GM23338 (cell line): ENCODE measurements around the gene USP24. TPM values are rescaled to one million over a fixed set of nuclear protein-coding genes. Genes with fewer than 3 reads are reported as not detected.

Experiments
- ATAC-seq: fragments of 200-7000 bp; cut with Tn5 transposase; 3 replicates; pipeline ENCODE4 v1.9.1; 2020
- DNase-seq: peaks from one replicate; pipeline ENCODE4 v3.0.0-alpha.2; 2015; ENCODE audit warnings: low spot score
- H2AFZ ChIP-seq: fragments of 200-600 bp; sonication (generic); 2 replicates; pipeline ENCODE4 v1.8.0; 2016; ENCODE audit warnings: antibody characterized with exemption, mild to moderate bottlenecking, moderate library complexity
- H3F3A ChIP-seq: fragments of 200-600 bp; sonication (generic); replicated peaks from 2 replicates; pipeline ENCODE4 v1.8.0; 2017; ENCODE audit warnings: antibody characterized with exemption, mixed run types, low read depth
- H3K27ac ChIP-seq: fragments of 200-600 bp; sonication (generic); 2 replicates; pipeline ENCODE4 v1.6.1; 2016; ENCODE audit warnings: low read depth
- H3K27me3 ChIP-seq: fragments of 200-600 bp; sonication (generic); 2 replicates; pipeline ENCODE4 v1.8.0; 2016; ENCODE audit warnings: mild to moderate bottlenecking, mixed run types, moderate library complexity; ENCODE audit not compliant: insufficient read depth
- H3K36me3 ChIP-seq: fragments of 200-600 bp; sonication (generic); 2 replicates; pipeline ENCODE4 v1.8.0; 2016; ENCODE audit warnings: mild to moderate bottlenecking; ENCODE audit not compliant: insufficient read depth
- H3K4me1 ChIP-seq: fragments of 200-600 bp; sonication (generic); 2 replicates; pipeline ENCODE4 v1.8.0; 2016; ENCODE audit warnings: mild to moderate bottlenecking, moderate library complexity; ENCODE audit not compliant: insufficient read depth
- H3K4me2 ChIP-seq: fragments of 200-600 bp; sonication (generic); 2 replicates; pipeline ENCODE4 v1.7.1; 2017; ENCODE audit warnings: mixed run types
- H3K4me3 ChIP-seq: fragments of 200-600 bp; sonication (generic); 2 replicates; pipeline ENCODE4 v1.6.1; 2016; ENCODE audit warnings: mixed run types
- H3K79me2 ChIP-seq: fragments of 200-600 bp; sonication (generic); replicated peaks from 2 replicates; pipeline ENCODE4 v1.8.0; 2017; ENCODE audit warnings: mild to moderate bottlenecking; ENCODE audit not compliant: insufficient read depth
- H3K9me2 ChIP-seq: fragments of 200-600 bp; sonication (generic); 2 replicates; pipeline ENCODE4 v1.8.0; 2017; ENCODE audit not compliant: insufficient read depth
- H4K20me1 ChIP-seq: fragments of 200-600 bp; sonication (generic); replicated peaks from 2 replicates; pipeline ENCODE4 v1.8.0; 2017; ENCODE audit warnings: mild to moderate bottlenecking; ENCODE audit not compliant: insufficient read depth
- H3K27ac Mint-ChIP-seq: 2 replicates; pipeline ENCODE4 v1.8.0; 2020; ENCODE audit warnings: inconsistent platforms, mild to moderate bottlenecking, moderate library complexity, mixed read lengths
- H3K27me3 Mint-ChIP-seq: 3 replicates; pipeline ENCODE4 v1.8.0; 2022; ENCODE audit warnings: low read depth, mild to moderate bottlenecking, moderate library complexity, mixed read lengths, inconsistent platforms; ENCODE audit not compliant: insufficient read depth, poor library complexity
- H3K36me3 Mint-ChIP-seq: 3 replicates; pipeline ENCODE4 v1.8.0; 2021; ENCODE audit warnings: low read depth, mild to moderate bottlenecking, inconsistent platforms, moderate library complexity, mixed read lengths
- H3K4me1 Mint-ChIP-seq: 3 replicates; pipeline ENCODE4 v1.8.0; 2020; ENCODE audit warnings: mild to moderate bottlenecking, inconsistent platforms, mixed read lengths
- H3K4me3 Mint-ChIP-seq: 3 replicates; pipeline ENCODE4 v1.8.0; 2021; ENCODE audit warnings: moderate library complexity, mild to moderate bottlenecking, inconsistent platforms, mixed read lengths
- H3K9me3 Mint-ChIP-seq: 3 replicates; pipeline ENCODE4 v1.8.0; 2020; ENCODE audit warnings: moderate library complexity, mild to moderate bottlenecking, inconsistent platforms, mixed read lengths
- CREB1 ChIP-seq: fragments of 250-450 bp; sonication (Bioruptor Pico); IDR thresholded peaks from 2 replicates; pipeline ENCODE4 v1.5.0; 2020; ENCODE audit warnings: low read depth, mild to moderate bottlenecking, moderate library complexity
- CTCF ChIP-seq, 2 experiments: fragments of 200-600 bp in 1 of 2; sonication (generic) in 1 of 2; conservative IDR thresholded peaks; 2 replicates each; pipeline versions ENCODE4 v1.5.1 to v1.6.1; 2016 to 2017; ENCODE audit warnings: antibody characterized with exemption in 2 of 2, low read depth in 2 of 2, mild to moderate bottlenecking in 2 of 2, moderate library complexity in 1 of 2
- ETS1 ChIP-seq: IDR thresholded peaks from 2 replicates; pipeline ENCODE4 v1.6.1; 2016; ENCODE audit warnings: antibody characterized with exemption
- EZH2 ChIP-seq: fragments of 200-600 bp; sonication (generic); IDR thresholded peaks from one replicate; pipeline ENCODE4 v1.8.0; 2017; ENCODE audit warnings: antibody characterized with exemption, mild to moderate bottlenecking, low read depth; ENCODE audit not compliant: unreplicated experiment
- EZH2phosphoT487 ChIP-seq: fragments of 200-600 bp; sonication (generic); IDR thresholded peaks from one replicate; pipeline ENCODE4 v1.8.1; 2018; ENCODE audit warnings: antibody characterized with exemption; ENCODE audit not compliant: unreplicated experiment
- JUNB ChIP-seq: IDR thresholded peaks from one replicate; pipeline ENCODE4 v1.6.1; 2016; ENCODE audit warnings: antibody characterized with exemption; ENCODE audit not compliant: unreplicated experiment
- POLR2AphosphoS5 ChIP-seq: IDR thresholded peaks from 2 replicates; pipeline ENCODE4 v1.6.1; 2016; ENCODE audit warnings: antibody characterized with exemption, low read depth
- REST ChIP-seq: IDR thresholded peaks from one replicate; pipeline ENCODE4 v1.6.1; 2018; ENCODE audit warnings: antibody characterized with exemption; ENCODE audit not compliant: unreplicated experiment
- ZNF114 ChIP-seq: fragments of 250-450 bp; sonication (Bioruptor Pico); IDR thresholded peaks from 2 replicates; pipeline ENCODE4 v1.5.0; 2020; ENCODE audit warnings: mild to moderate bottlenecking, moderate library complexity
- ZNF331 ChIP-seq: fragments of 250-450 bp; sonication (Bioruptor Pico); IDR thresholded peaks from 2 replicates; pipeline ENCODE4 v1.5.0; 2020; ENCODE audit warnings: low read depth, mild to moderate bottlenecking, moderate library complexity
- ZNF462 ChIP-seq: fragments of 250-450 bp; sonication (Bioruptor Pico); IDR thresholded peaks from 2 replicates; pipeline ENCODE4 v1.5.0; 2020; ENCODE audit warnings: mild to moderate bottlenecking, moderate library complexity
- polyA plus RNA-seq: library from polyadenylated mRNA; unstranded; fragments of >200 nt; fragmentation: Nextera tagmentation; extraction: Ambion mirVana; gene quantifications from 2 replicates; pipeline ENCODE4 v1.2.1, GENCODE V29; 2016
- total RNA-seq: library from RNA; depleted of rRNA; stranded (reverse); fragments of >200 nt; shearing (Covaris generic); gene quantifications from 2 replicates; pipeline ENCODE4 v1.2.3, GENCODE V29; 2014

Gene USP24
- total and polyA plus RNA-seq, 2 experiments from 2014 or later, result 12.1 to 32.6 TPM

GRCh38 chr1:55073187-55073916, 141.8 kb downstream of the USP24 start:
- Mint-ChIP-seq H3K4me3 (no peak overlapping the region), H3K4me1 (peaks cover 9% of the 10 kb centered on the region), H3K27ac (no peak overlapping the region), H3K9me3 (no peaks in the 10 kb centered on the region; the same call in 2 of the 3 replicates), H3K36me3 (peaks cover 77% of the 10 kb centered on the region), H3K27me3 (peaks cover 8% of the 10 kb centered on the region)
- H3K4me1 ChIP-seq, result peaks cover 8% of the 10 kb centered on the region; the same call in 1 of the 2 replicates
- H3K4me2 ChIP-seq, result no peak overlapping the region
- no peaks in the 10 kb centered on the region for H3K9me2 ChIP-seq
- peaks cover 20% of the 10 kb centered on the region; the same call in 1 of the 2 replicates for H3K36me3 ChIP-seq
- no peaks in the 10 kb centered on the region for H3K27me3 ChIP-seq
- ATAC-seq (no peak), DNase-seq (no peak)
- no peak overlapping the region for H3K27ac ChIP-seq
- peaks cover 11% of the 10 kb centered on the region for H3F3A ChIP-seq
- TF ChIP-seq ZNF462 (CRISPR knock-in tag) (no peak), CREB1 (no peak), JUNB (no peak), REST (no peak), ZNF331 (CRISPR knock-in tag) (no peak), POLR2AphosphoS5 (no peak), EZH2phosphoT487 (no peak), ZNF114 (no peak), EZH2 (no peak), CTCF (conservative IDR thresholded peaks at IDR 0.05; ENCODE audit: low read depth in 2 of 2) (no peak), ETS1 (no peak)
- no peaks in the 10 kb centered on the region for H4K20me1 ChIP-seq
- no peak overlapping the region for H3K4me3 ChIP-seq
- no peaks in the 10 kb centered on the region for H3K79me2 ChIP-seq
- H2AFZ ChIP-seq, result no peak overlapping the region
